DMS53 treated with DMSO at 0.1 percent for 48 hours (cell line): ENCODE measurements around the gene DCAF7.

Source experiments
- DNase-seq: peaks from one replicate; lab custom pipeline; 2025; ENCODE audit not compliant: unreplicated experiment; lab: John Stamatoyannopoulos, UW

DCAF7 gene

DNA sequence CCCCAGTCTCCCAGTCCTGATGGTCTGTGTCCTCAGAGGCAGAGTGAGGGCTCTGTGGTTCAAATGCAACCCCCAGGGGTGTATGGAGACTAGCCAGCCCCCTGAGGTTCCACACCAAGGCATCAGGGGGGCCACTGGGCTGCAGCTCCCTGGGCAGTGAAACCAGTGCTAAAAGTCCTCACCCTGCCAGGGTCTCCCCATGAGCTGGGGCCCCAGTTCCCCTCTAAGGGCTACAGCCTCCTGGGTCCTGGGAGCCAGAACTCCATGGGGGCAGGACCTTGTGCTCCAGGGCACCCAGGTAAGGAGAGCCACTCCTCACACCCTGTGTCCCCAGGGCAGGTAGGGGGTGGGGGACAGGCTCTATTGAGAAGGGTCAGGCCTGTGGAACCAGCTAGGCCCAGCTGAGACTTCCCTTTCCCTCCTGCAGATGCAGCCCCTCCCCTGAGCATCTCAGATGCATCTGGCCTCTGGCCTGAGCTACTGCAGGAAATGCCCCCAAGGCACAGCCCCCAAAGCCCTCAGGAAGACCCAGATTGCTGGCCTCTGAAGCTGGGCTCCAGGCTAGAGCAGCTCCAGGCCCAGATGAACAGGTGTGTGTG lies 6.4 kb upstream of the DCAF7 start:
- DNase-seq = no peak

GRCh38 chr17:63544467-63545301 lies 5.6 kb upstream of the DCAF7 start:
- no peak for DNase-seq

DNA sequence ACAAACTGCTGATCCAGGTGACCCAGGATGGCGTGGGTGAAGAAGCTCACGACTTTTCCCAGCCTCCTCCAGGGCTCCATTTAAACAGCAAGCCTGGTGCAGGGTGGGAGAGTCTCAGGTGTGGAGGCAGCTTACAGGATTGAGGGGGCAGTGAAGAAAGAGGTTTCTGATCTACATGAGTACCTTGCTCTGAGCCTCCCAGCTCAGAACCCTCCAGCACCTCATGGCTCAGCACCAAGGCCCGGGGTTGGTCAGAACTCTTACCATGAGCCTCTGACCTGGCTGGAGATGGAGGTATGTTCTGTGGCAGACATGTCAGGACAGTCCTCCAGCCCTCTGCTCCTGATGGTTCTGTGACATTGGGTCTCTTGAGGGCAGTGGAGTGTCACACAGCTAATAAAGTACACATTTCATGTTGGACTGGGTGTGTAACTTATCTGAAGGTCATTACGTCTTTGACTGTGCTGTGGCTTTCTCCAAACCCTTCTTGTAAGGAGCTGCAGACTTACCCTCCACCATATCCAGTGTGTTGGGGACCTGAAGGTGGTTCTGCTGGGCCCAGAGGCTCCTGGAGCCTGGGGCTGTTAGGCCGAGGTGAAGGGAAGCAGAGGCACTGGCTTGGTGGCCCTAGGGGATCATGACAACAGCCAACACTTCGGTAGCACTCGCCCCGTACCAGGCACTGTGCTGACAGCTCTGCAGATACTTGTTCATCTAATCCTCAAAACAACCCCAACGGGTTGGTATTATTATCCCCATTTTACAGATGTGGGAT lies 3.8 kb upstream of the DCAF7 start:
- no peak for DNase-seq

DNA sequence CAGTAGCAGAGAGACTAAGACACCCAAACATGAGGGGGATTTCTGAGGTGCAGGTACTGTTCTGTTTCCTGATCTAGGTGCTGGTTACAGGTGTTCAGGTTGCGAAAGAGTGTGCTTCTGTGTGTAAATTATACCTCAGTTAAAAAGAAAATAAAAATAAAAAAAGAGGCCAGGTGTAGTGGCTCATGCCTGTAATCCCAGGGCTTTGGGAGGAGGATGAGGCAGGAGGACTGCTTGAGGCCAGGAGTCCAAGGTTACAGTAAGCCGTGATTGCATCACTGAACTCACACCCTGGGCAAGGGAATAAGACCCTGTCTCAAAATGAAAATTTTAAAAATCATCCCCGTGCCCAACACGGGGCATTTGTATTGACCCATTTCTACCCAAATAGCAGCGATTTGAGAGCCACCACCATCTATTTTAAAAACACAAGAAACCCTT lies 3.2 kb upstream of the DCAF7 start:
- no peak for DNase-seq

GRCh38 chr17:63549289-63549945 lies 860 bp upstream of the DCAF7 start:
- DNase-seq = no peak

GRCh38 chr17:63550817-63551639 lies 751 bp downstream of the DCAF7 start:
- peak; percentile 16 for DNase-seq

DNA sequence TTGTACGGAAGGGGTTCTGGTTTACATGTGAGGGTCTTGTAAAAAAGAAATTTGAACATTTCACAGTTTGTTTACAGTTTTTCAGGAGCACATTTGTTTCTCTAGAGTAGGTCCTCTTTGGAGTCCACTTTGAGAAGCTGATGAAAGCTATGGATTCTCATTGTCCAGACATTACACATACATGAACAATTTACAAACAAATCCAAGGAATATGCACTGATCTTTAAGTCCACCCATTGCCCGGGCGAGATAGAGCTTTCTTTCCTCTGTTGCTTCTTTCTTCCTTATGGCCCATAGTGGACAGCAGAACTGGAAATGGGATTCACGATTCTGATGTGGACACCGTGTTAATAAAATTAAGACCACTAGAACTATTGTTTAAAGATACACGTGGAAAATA lies 1.9 kb downstream of the DCAF7 start:
- DNase-seq = no peak

DNA sequence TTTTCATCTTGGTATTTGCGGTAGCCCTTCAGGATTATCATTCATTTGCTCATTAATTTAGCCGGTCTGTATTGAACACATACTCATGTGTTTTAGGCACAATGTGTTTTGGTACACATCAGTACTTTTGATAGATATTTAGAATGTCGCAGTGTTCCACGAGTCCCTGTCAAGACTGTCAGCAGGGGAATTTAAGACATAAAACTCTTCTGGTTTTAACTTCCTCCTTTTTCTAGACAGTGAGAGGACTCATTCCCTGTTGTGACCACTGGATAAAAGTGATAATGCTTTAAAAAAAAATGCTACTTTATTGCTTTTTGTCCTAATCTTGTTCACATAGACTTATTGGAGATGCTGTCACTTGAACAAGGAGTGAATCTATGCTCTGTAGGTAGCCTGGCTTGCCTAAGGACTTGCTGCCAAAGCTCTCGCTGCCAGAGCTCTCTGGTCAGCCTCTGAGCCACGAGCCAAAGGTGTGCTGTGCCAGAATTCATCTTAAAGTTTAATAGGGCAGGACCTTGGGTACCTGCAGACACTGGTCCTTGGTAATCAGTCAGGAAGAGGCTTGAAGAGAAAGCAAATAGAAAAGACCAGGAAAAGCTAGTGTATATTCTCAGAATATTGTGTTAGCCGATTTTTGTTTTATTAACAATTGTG lies 5.4 kb downstream of the DCAF7 start:
- no peak for DNase-seq

GRCh38 chr17:63557416-63557815 lies 7.1 kb downstream of the DCAF7 start:
- DNase-seq = no peak

DNA sequence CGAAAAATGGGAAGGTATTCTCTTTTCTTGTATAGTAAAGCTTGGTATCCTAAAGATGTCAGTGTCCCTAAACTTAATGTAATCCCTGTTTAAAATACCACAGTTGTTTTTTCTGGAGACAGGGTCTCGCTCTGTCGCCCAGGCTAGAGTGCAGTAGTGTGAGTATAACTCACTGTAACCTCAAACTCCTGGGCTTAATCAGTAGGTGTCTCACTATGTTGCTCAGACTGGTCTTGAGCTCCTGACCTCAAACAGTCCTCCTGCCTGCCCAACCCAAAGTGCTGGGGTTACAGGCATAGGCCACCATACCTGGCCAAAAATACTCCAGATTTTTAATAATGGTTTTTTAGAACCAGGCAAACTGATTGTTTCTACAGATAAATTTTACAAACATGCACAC lies 8.2 kb downstream of the DCAF7 start:
- DNase-seq = no peak

GRCh38 chr17:63561819-63562218 lies 11.5 kb downstream of the DCAF7 start:
- DNase-seq = no peak

- no peak for DNase-seq
Observed at GRCh38 chr17:63563339-63563738, 13.1 kb downstream of the DCAF7 start.

DNA sequence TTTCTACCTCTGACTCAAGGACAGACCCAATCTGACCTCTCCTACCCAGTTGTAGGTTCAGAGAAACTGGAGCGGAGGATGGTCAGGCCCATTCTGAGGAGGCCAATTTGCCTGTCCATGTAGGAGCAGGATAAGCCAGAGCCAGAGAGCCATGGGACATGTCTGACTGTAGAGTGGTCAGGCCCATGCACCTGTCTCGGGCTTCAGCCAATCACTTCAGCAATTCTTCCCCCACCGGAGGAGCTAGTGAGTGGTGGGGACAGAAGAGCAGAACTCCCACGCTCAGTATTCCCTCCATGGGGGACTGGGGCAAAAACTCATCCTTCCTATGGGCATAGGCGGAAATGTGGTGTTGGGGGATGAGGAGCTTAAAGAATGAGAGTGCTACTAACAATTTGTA lies 14.3 kb downstream of the DCAF7 start:
- no peak for DNase-seq

- DNase-seq = no peak
Observed at GRCh38 chr17:63567229-63567628, 17.0 kb downstream of the DCAF7 start.

GRCh38 chr17:63568563-63568962 lies 18.3 kb downstream of the DCAF7 start:
- no peak for DNase-seq

DNA sequence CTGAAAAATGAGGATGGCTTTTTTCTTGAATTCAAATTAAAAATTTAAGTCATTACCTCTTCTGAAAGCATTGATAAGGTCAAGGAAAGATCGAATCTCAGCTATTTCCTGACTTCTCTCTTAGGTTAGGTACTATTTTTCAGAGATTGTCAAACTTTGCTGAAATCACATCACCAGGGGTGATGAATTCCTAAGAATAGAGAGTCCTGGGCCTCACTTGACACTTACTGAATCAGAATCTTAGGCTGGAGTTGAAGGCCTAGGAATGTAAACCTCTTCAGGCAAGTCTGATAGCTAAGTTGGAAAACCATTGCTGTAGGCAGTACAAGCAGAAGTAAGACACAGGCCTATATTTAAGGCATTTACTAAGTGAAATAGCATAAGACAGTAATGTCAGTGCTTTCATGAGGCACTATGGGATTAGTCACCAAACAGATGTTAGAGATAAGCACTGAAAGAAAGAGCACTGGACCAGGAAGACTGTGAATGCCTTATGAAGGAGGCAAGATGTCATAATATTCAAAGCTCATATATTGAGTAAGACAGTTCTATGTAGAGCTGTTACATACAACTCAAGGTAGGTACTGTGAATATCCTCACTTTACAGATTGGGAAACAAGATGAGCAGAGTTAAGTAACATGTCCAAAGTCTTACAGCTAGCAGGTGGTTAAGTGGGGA lies 21.5 kb downstream of the DCAF7 start:
- no peak for DNase-seq

GRCh38 chr17:63573634-63574033 lies 23.4 kb downstream of the DCAF7 start:
- no peak for DNase-seq

DNA sequence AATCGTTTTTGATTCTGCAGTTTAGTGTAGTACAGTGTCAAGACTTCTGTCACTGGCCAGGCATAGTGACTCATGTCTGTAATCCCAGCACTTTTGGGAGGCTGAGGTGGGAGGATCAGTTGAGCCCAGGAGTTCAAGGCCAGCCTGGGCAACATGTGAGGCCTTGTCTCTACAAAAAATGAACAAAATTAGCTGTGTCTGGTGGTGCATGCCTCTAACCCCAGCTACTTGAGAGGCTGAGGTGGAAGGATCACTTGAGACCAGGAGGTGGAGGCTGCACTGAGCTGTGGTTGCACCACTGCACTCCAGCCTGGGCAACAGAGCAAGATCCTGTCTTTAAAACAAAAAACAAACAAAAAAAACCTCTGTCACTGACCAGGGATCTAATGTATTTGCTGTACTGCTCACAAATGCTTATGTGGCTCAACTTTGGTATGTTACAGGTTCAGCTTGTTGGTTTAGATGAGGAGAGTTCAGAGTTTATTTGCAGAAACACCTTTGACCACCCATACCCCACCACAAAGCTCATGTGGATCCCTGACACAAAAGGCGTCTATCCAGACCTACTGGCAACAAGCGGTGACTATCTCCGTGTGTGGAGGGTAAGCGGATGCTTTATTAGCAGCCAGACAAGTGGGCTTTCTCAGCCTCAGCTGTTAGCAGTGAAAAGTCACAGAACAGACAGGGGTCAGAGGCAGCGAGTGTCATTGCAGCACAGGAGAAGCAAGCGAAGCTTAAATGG lies 27.9 kb downstream of the DCAF7 start:
- no peak for DNase-seq

DNA sequence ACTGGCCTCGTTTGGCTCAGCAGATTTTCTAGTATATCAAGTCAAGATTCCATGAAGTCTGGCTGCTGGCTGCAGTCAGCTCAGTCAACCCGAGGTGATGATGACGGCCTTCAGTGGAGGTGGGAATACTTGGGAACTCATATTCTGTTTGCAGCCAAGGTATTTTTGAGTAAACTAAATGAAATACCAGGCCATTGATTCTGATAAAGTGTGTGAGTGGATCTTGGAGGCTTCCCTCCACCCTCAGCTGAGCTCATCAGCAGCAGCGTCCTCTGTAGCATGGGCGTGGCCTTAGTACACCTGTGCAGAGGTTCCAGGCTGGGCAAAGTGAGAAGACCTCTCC lies 28.5 kb downstream of the DCAF7 start:
- no peak for DNase-seq
